NCI-H2227 (cell line): Measurements from ENCODE around the gene CABP4.
"Not testable (repeated sequence)": the region's sequence is repeated elsewhere in the genome, so short reads cannot be mapped to it uniquely, and the experiment has no call there.

Experiments
- DNase-seq: peaks from one replicate; lab custom pipeline; 2025; ENCODE audit not compliant: unreplicated experiment; lab: John Stamatoyannopoulos, UW

CABP4 gene

GRCh38 chr11:67452141-67452952, 2.8 kb upstream of the CABP4 start, which contains the start of gene GPR152:
GPR152 (minus strand) TSS chr11:67452729; CDS start chr11:67452724, 5 bp downstream.
- DNase-seq: no peak

GRCh38 chr11:67453816-67454732, 1.1 kb upstream of the CABP4 start:
- no peak for DNase-seq

GRCh38 chr11:67456068-67456705, 1.0 kb downstream of the CABP4 start:
- DNase-seq: no peak

- DNase-seq: no peak
These were observed 2.3 kb downstream of the CABP4 start for GRCh38 chr11:67457453-67457852.

GRCh38 chr11:67458266-67458665, 3.1 kb downstream of the CABP4 start:
- DNase-seq: no peak

- DNase-seq: no peak
These were observed 8.0 kb downstream of the CABP4 start for GRCh38 chr11:67463186-67463585.

GRCh38 chr11:67463680-67464410, 8.7 kb downstream of the CABP4 start:
- no peak for DNase-seq

GRCh38 chr11:67464411-67465188, 9.4 kb downstream of the CABP4 start:
- peak; percentile 55 for DNase-seq

GRCh38 chr11:67465189-67465510, 10.0 kb downstream of the CABP4 start:
- no peak for DNase-seq

GRCh38 chr11:67465530-67465929, 10.4 kb downstream of the CABP4 start:
- not testable (repeated sequence) for DNase-seq

GRCh38 chr11:67466367-67466766, 11.2 kb downstream of the CABP4 start:
- DNase-seq: no peak

- no peak for DNase-seq
These were observed 12.0 kb downstream of the CABP4 start for GRCh38 chr11:67466962-67467771.

GRCh38 chr11:67468056-67468455, 12.9 kb downstream of the CABP4 start:
- DNase-seq: no peak

- DNase-seq: no peak
These were observed 13.3 kb downstream of the CABP4 start for GRCh38 chr11:67468456-67468758.

- peak; percentile 95 for DNase-seq
These were observed 13.8 kb downstream of the CABP4 start, which contains the start of gene TMEM134 for GRCh38 chr11:67468759-67469507. TMEM134 (minus strand) TSS chr11:67469251; CDS start chr11:67469192, 59 bp downstream.

GRCh38 chr11:67469508-67469811, 14.3 kb downstream of the CABP4 start:
- no peak for DNase-seq

GRCh38 chr11:67470337-67471002, 15.3 kb downstream of the CABP4 start:
- no peak for DNase-seq

- no peak for DNase-seq
These were observed 17.7 kb downstream of the CABP4 start for GRCh38 chr11:67472882-67473281.
